Measurements from ENCODE around the gene SIMC1.

SIMC1 gene

DNA sequence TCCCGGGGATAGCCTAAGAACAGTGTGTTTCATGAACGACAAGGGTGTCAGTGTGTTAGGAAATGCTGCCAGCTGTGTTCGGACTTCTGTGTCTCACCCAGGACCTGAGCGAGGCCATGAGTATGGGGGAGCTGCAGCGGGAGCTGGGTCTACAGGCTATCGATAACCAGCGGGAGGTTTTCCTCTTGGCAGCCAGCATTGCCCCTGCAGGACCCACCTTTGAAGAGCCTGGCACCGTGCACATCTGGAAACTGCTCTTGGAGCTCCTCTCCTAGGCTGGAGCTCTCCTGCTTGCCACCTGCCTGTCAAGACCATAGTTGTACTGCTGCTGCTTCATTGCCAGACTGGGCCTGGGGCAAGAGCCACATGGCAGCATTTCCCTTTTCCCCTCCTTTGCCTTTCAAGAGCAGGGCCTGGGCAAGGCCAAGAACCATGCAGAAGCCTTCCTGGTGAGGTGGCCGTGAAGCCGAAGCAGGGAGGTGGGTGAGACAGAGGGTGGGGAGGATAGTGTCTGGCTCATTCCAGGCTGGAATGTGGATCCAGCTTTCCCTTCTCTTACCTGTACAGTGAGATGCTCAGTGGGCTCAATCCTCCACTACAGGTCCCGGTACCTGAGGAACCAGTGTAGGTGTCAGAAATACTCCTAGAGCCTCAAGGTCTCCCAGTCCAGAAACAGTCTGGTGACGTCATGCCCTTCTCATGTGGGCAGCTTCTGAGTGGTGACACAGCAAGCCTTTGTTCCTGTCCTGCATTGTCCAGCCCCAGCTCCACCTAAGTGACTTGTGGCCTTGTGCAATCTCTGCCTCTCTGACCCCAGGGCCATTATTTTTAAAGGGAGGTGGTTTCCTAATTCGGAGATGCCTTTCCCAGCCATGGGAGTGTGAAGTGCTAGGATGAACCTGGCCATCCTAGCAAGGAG, 133.7 kb downstream of the SIMC1 start:
- TF ChIP-seq, protein P1, sequence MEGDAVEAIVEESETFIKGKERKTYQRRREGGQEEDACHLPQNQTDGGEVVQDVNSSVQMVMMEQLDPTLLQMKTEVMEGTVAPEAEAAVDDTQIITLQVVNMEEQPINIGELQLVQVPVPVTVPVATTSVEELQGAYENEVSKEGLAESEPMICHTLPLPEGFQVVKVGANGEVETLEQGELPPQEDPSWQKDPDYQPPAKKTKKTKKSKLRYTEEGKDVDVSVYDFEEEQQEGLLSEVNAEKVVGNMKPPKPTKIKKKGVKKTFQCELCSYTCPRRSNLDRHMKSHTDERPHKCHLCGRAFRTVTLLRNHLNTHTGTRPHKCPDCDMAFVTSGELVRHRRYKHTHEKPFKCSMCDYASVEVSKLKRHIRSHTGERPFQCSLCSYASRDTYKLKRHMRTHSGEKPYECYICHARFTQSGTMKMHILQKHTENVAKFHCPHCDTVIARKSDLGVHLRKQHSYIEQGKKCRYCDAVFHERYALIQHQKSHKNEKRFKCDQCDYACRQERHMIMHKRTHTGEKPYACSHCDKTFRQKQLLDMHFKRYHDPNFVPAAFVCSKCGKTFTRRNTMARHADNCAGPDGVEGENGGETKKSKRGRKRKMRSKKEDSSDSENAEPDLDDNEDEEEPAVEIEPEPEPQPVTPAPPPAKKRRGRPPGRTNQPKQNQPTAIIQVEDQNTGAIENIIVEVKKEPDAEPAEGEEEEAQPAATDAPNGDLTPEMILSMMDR (IDR thresholded peaks at IDR 0.05; ENCODE audit: control insufficient read depth, insufficient read depth, low read depth, low read length, missing control alignments): no peak
- no peak overlapping the region for H3K4me3 ChIP-seq (ENCODE audit: control insufficient read depth, low read depth, low read length)
- no peak for DNase-seq (ENCODE audit: low read depth)

- no peak for DNase-seq (ENCODE audit: low read depth)
- TF ChIP-seq, protein P1 (IDR thresholded peaks at IDR 0.05; ENCODE audit: control insufficient read depth, insufficient read depth, low read depth, low read length, missing control alignments): no peak
- no peak overlapping the region for H3K4me3 ChIP-seq (ENCODE audit: control insufficient read depth, low read depth, low read length)
Measured at GRCh38 chr5:176373100-176373818, 135.0 kb downstream of the SIMC1 start.

- DNase-seq (ENCODE audit: low read depth): no peak
- H3K4me3 ChIP-seq (ENCODE audit: control insufficient read depth, low read depth, low read length): no peak overlapping the region
- TF ChIP-seq, protein P1 (IDR thresholded peaks at IDR 0.05; ENCODE audit: control insufficient read depth, insufficient read depth, low read depth, low read length, missing control alignments): no peak
Measured at GRCh38 chr5:176379881-176380280, 141.7 kb downstream of the SIMC1 start.

- TF ChIP-seq, protein P1 (IDR thresholded peaks at IDR 0.05; ENCODE audit: control insufficient read depth, insufficient read depth, low read depth, low read length, missing control alignments): no peak
- no peak overlapping the region for H3K4me3 ChIP-seq (ENCODE audit: control insufficient read depth, low read depth, low read length)
- DNase-seq (ENCODE audit: low read depth): no peak
Measured at GRCh38 chr5:176381423-176381822, 143.2 kb downstream of the SIMC1 start.

DNA sequence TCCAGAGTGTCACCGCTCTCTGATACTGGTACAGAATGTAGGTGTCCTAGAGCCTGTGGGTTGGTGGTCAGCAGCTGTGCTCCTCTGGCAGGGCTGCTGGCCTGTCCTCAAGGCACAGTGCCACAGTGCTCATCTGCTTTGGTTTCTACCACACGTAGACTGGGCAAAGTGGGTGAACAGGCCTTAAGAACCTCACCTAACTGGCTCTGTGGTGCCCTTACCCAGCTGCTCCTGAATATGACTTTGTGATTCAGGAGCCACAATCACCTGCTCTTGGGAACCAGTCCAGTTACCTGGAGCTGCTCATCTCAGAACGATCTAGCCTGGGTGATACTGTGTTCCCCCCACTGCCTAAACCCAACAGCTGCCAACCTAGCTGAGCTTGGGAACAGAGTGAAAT, 143.8 kb downstream of the SIMC1 start:
- TF ChIP-seq, protein P1 (IDR thresholded peaks at IDR 0.05; ENCODE audit: control insufficient read depth, insufficient read depth, low read depth, low read length, missing control alignments): no peak
- no peak for DNase-seq (ENCODE audit: low read depth)
- H3K4me3 ChIP-seq (ENCODE audit: control insufficient read depth, low read depth, low read length): no peak overlapping the region

DNA sequence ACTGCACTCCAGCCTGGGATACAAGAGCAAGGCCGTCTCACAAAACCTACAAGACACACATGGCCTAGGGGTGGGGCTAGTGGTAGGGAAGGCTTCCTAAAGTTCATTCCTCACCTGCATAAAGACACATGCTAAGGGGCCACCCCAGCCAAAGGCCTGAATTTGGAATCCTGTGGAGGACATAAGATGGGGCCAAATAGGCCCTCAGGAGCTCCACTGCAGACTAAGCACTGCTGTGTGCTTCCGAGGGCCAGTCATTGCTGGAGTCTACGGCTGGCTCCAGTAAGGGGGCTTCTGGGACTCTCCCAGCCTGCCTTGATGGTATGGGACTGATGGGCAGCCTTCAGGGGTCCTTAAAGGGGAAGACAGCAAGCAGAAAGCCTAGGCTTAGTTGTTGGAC, 144.5 kb downstream of the SIMC1 start:
- TF ChIP-seq, protein P1 (IDR thresholded peaks at IDR 0.05; ENCODE audit: control insufficient read depth, insufficient read depth, low read depth, low read length, missing control alignments): no peak
- no peak for DNase-seq (ENCODE audit: low read depth)
- no peak overlapping the region for H3K4me3 ChIP-seq (ENCODE audit: control insufficient read depth, low read depth, low read length)
